HUDEP-2 (cell line): ENCODE data around the gene WSB2.

Experiments
- DNase-seq, 76 experiments: peaks; one replicate each; lab custom pipeline; 2025; ENCODE audit not compliant: unreplicated experiment in 76 of 76; lab: John Stamatoyannopoulos, UW

The WSB2 gene

GRCh38 chr12:118063576-118064391, 2.8 kb upstream of the WSB2 start:
- peak in 1 of 76 experiments; percentile 2 for DNase-seq

- peak in 26 of 76 experiments; percentile 3 to 66 (median 23) for DNase-seq
Measured at GRCh38 chr12:118061873-118062843, 1.2 kb upstream of the WSB2 start.

- peak in 17 of 76 experiments; percentile 2 to 44 (median 12) for DNase-seq
Measured at GRCh38 chr12:118060301-118061010, 523 bp downstream of the WSB2 start.

GRCh38 chr12:118059341-118060191, 1.4 kb downstream of the WSB2 start:
- no peak for DNase-seq

- no peak for DNase-seq
Measured at GRCh38 chr12:118058881-118059280, 2.1 kb downstream of the WSB2 start.

- no peak for DNase-seq
Measured at GRCh38 chr12:118058227-118058626, 2.8 kb downstream of the WSB2 start.

GRCh38 chr12:118055865-118056773, 4.9 kb downstream of the WSB2 start:
- no peak for DNase-seq

- peak in 67 of 76 experiments; percentile 2 to 78 (median 49) for DNase-seq
Measured at GRCh38 chr12:118055144-118055557, 5.8 kb downstream of the WSB2 start.

GRCh38 chr12:118053071-118053985, 7.7 kb downstream of the WSB2 start:
- no peak for DNase-seq

GRCh38 chr12:118052324-118053070, 8.5 kb downstream of the WSB2 start:
- no peak for DNase-seq

GRCh38 chr12:118050972-118051910, 9.7 kb downstream of the WSB2 start:
- no peak for DNase-seq

- DNase-seq = no peak
Measured at GRCh38 chr12:118046430-118046829, 14.5 kb downstream of the WSB2 start.

GRCh38 chr12:118044577-118044976, 16.4 kb downstream of the WSB2 start:
- no peak for DNase-seq

- DNase-seq = no peak
Measured at GRCh38 chr12:118044075-118044474, 16.9 kb downstream of the WSB2 start.

GRCh38 chr12:118042091-118042490, 18.9 kb downstream of the WSB2 start:
- DNase-seq = no peak

- DNase-seq = no peak
Measured at GRCh38 chr12:118038137-118038536, 22.8 kb downstream of the WSB2 start.
